SH-SY5Y (cell line): ENCODE results near the gene CEP104.

Experiments
- GATA2 ChIP-seq: IDR thresholded peaks from 2 replicates; pipeline ENCODE4 v1.6.1; 2011; ENCODE audit warnings: mild to moderate bottlenecking, low read depth, low read length
- GATA3 ChIP-seq: IDR thresholded peaks from 2 replicates; pipeline ENCODE4 v1.6.1; 2011; ENCODE audit warnings: low read depth, mild to moderate bottlenecking, low read length, moderate library complexity

- TF ChIP-seq GATA2: no peak
- TF ChIP-seq GATA3: no peak
Observed at GRCh38 chr1:3872546-3872945, 15.5 kb upstream of the CEP104 start.
